Stomach (tissue), 19 donors: Measurements from ENCODE around the gene MSMO1. TPM values are rescaled to one million over a fixed set of nuclear protein-coding genes. Genes with fewer than 3 reads are reported as not detected.
"Not testable (repeated sequence)": the region's sequence is repeated elsewhere in the genome, so short reads cannot be mapped to it uniquely, and the experiment has no call there.

Experiments used
- DNase-seq, 2 donors: peaks; one replicate each; pipeline versions ENCODE4 v3.0.0 to v3.0.0-alpha.2; 2013 to 2019
- H3K27ac ChIP-seq, 5 donors: fragments of 200-600 bp in 4 of 5; sonication (generic) in 4 of 5; one replicate each; pipeline ENCODE4 v1.5.1; 2013 to 2019; ENCODE audit warnings: mild to moderate bottlenecking in 1 of 5, moderate library complexity in 1 of 5
- H3K27me3 ChIP-seq, 3 donors: fragments of 200-600 bp; sonication (generic); one replicate each; pipeline ENCODE4 v1.5.1; 2017 to 2019; ENCODE audit warnings: mixed run types in 1 of 3
- H3K36me3 ChIP-seq, 4 donors: fragments of 200-600 bp; sonication (generic); 1 replicate in 3 of 4; 2 replicates in 1 of 4; pipeline ENCODE4 v1.5.1; 2016 to 2019
- H3K4me1 ChIP-seq, 4 donors: fragments of 200-600 bp; sonication (generic); one replicate each; pipeline ENCODE4 v1.5.1; 2016 to 2019
- H3K4me3 ChIP-seq, 4 donors: fragments of 200-600 bp; sonication (generic) in 3 of 4; one replicate each; pipeline ENCODE4 v1.5.1; 2016 to 2019; ENCODE audit warnings: mild to moderate bottlenecking in 1 of 4
- H3K9me3 ChIP-seq, 4 donors: fragments of 200-600 bp; sonication (generic); one replicate each; pipeline ENCODE4 v1.5.1; 2016 to 2019
- CTCF ChIP-seq, 7 experiments: fragments of 450-650 bp in 4 of 7; fragments of 200-600 bp in 3 of 7; sonication (generic) in 3 of 7; IDR thresholded peaks; one replicate each; pipeline ENCODE4 v1.5.1; 2016 to 2019; ENCODE audit warnings: antibody characterized with exemption in 7 of 7, control low read depth in 2 of 7, mild to moderate bottlenecking in 1 of 7
- EP300 ChIP-seq: sonication (generic); formaldehyde crosslinking; IDR thresholded peaks from one replicate; pipeline ENCODE4 v1.6.1; 2017; ENCODE audit warnings: antibody characterized with exemption
- POLR2A ChIP-seq, 4 donors: fragments of 450-650 bp; IDR thresholded peaks; one replicate each; pipeline ENCODE4 v1.6.1; 2016; ENCODE audit warnings: antibody characterized with exemption in 4 of 4, control low read depth in 2 of 4, mild to moderate bottlenecking in 1 of 4, moderate library complexity in 1 of 4
- POLR2AphosphoS5 ChIP-seq, 3 donors: sonication (generic); formaldehyde crosslinking; IDR thresholded peaks; one replicate each; pipeline ENCODE4 v1.6.1; 2016; ENCODE audit warnings: antibody characterized with exemption in 3 of 3
- WGBS, 5 donors: extraction: QIAGEN DNeasy Blood & Tissue Kit in 3 of 5; methylation state at CpG; one replicate each; pipeline versions ENCODE4 v1.1.5 to v1.1.7; 2013 to 2018; 5-methylcytosine and 5-hydroxymethylcytosine counted together
- intact Hi-C: fragments of 100-400 bp; cut with DNase I; formaldehyde crosslinking; loops from one replicate; pipeline ENCODE4 v1.15.1; 2023; ENCODE audit warnings: low total_unique reads
- long read RNA-seq, 10 donors: transcript quantifications; one replicate each; lab custom pipeline, GENCODE V29; 2026
- polyA plus RNA-seq, 3 donors: library from polyadenylated mRNA; stranded (reverse); fragments of 200-250 nt; gene quantifications; one replicate each; pipeline ENCODE4 v1.2.3, GENCODE V29; 2013
- total RNA-seq, 5 donors: library from RNA; depleted of rRNA; stranded (reverse); fragments of >200 nt; gene quantifications; one replicate each; pipeline versions ENCODE4 v1.1.0 to v1.2.3, GENCODE V29; 2014 to 2016
- donor health status: healthy with polysubstance abuse.
- donor health status: Bipolar disorder and iron deficiency.
- donor health status: healthy.

MSMO1 gene
- total RNA-seq: 10 to 100 TPM in 3 of 5 donors, 1 to 10 TPM in 2; 6.7 to 62.6 (median 10.3) TPM
- polyA plus RNA-seq: 10 to 100 TPM; 18.6 to 46.4 (median 36.3) TPM
- long read RNA-seq, donor 1, transcript MSMO1-201 (6 exons, 2,269 nt): major isoform, 12 of 13 reads
- long read RNA-seq, donor 1, partial matches to known transcripts: 0 of 13 reads
- long read RNA-seq, donor 1, other reads (novel, unspliced or antisense): 0 of 13 reads
- long read RNA-seq, donor 2, transcript MSMO1-201 (6 exons, 2,269 nt): major isoform, 22 of 24 reads
- long read RNA-seq, donor 2, partial matches to known transcripts: 0 of 24 reads
- long read RNA-seq, donor 2, other reads (novel, unspliced or antisense): 0 of 24 reads
- long read RNA-seq, donor 3, transcript MSMO1-201 (6 exons, 2,269 nt): major isoform, 7 of 7 reads
- long read RNA-seq, donor 3, partial matches to known transcripts: 0 of 7 reads
- long read RNA-seq, donor 3, other reads (novel, unspliced or antisense): 0 of 7 reads
- long read RNA-seq, donor 4: 0 reads
- long read RNA-seq, donor 5, transcript MSMO1-201 (6 exons, 2,269 nt): major isoform, 14 of 14 reads
- long read RNA-seq, donor 5, partial matches to known transcripts: 0 of 14 reads
- long read RNA-seq, donor 5, other reads (novel, unspliced or antisense): 0 of 14 reads
- long read RNA-seq, donor 6, transcript MSMO1-201 (6 exons, 2,269 nt): major isoform, 25 of 30 reads
- long read RNA-seq, donor 6, partial matches to known transcripts: 0 of 30 reads
- long read RNA-seq, donor 6, other reads (novel, unspliced or antisense): 0 of 30 reads
- long read RNA-seq, donor 7, transcript MSMO1-201 (6 exons, 2,269 nt): major isoform, 21 of 24 reads
- long read RNA-seq, donor 7, partial matches to known transcripts: 0 of 24 reads
- long read RNA-seq, donor 7, other reads (novel, unspliced or antisense): 0 of 24 reads
- long read RNA-seq, donor 8, transcript MSMO1-201 (6 exons, 2,269 nt): major isoform, 18 of 21 reads
- long read RNA-seq, donor 8, partial matches to known transcripts: 0 of 21 reads
- long read RNA-seq, donor 8, other reads (novel, unspliced or antisense): 0 of 21 reads
- long read RNA-seq, donor 9, transcript MSMO1-201 (6 exons, 2,269 nt): major isoform, 8 of 8 reads
- long read RNA-seq, donor 9, partial matches to known transcripts: 0 of 8 reads
- long read RNA-seq, donor 9, other reads (novel, unspliced or antisense): 0 of 8 reads
- long read RNA-seq, donor 10, transcript MSMO1-201 (6 exons, 2,269 nt): major isoform, 5 of 7 reads
- long read RNA-seq, donor 10, partial matches to known transcripts: 0 of 7 reads
- long read RNA-seq, donor 10, other reads (novel, unspliced or antisense): 0 of 7 reads

GRCh38 chr4:165327211-165328100 lies at the start of gene MSMO1:
MSMO1 (plus strand) TSS chr4:165327669; CDS start chr4:165333371, 5,702 bp downstream.
- no peaks in the 10 kb centered on the region for H3K27me3 ChIP-seq
- no peaks in the 10 kb centered on the region for H3K9me3 ChIP-seq
- H3K36me3 ChIP-seq: no peaks in the 10 kb centered on the region
- H3K27ac ChIP-seq: peak within 1 kb of the TSS; percentile 81 to 92 (median 89)
- TF ChIP-seq POLR2AphosphoS5 (IDR thresholded peaks at IDR 0.05) (peak; percentile 59 to 80 (median 77)), CTCF (IDR thresholded peaks at IDR 0.05) (no peak), POLR2A (IDR thresholded peaks at IDR 0.05) (peak in 2 of 4 donors; percentile 28 to 37)
- peak within 1 kb of the TSS; percentile 87 to 96 (median 88) for H3K4me3 ChIP-seq
- peaks cover 12 to 51% (median 36%) of the 10 kb centered on the region in 4 donors for H3K4me1 ChIP-seq
- peak; percentile 99 to 100 for DNase-seq
- intact Hi-C loops: no loop called here
- 0% methylated on average over 36 to 76 of the region's 76 CpGs for WGBS, 5 donors

GRCh38 chr4:165279531-165279930 lies 47.9 kb upstream of the MSMO1 start:
- not testable (repeated sequence) for H3K27me3 ChIP-seq

GRCh38 chr4:165284697-165285096 lies 42.8 kb upstream of the MSMO1 start:
- 94 to 100% (median 98%) methylated on average over 3 of the region's 3 CpGs for WGBS, 5 donors
- H3K4me3 ChIP-seq, H3K4me1 ChIP-seq, H3K27ac ChIP-seq, DNase-seq, H3K36me3 ChIP-seq, H3K27me3 ChIP-seq, H3K9me3 ChIP-seq, intact Hi-C loops: not testable (repeated sequence)

More at GRCh38 chr4:165279531-165279930, 47.9 kb upstream of the MSMO1 start:
- WGBS, 5 donors: 91 to 99% (median 93%) methylated on average over 19 to 20 of the region's 20 CpGs
- DNase-seq, H3K27ac ChIP-seq, H3K9me3 ChIP-seq, intact Hi-C loops, H3K4me1 ChIP-seq, H3K4me3 ChIP-seq: not testable (repeated sequence)
- peaks cover 0 to 27% (median 19%) of the 10 kb centered on the region in 4 donors for H3K36me3 ChIP-seq

GRCh38 chr4:165286619-165287340 lies 40.7 kb upstream of the MSMO1 start:
- H3K4me1 ChIP-seq, H3K27me3 ChIP-seq, H3K36me3 ChIP-seq, DNase-seq, H3K4me3 ChIP-seq, H3K27ac ChIP-seq, H3K9me3 ChIP-seq, intact Hi-C loops: not testable (repeated sequence)
- 81 to 90% (median 85%) methylated on average over 4 of the region's 4 CpGs for WGBS, 5 donors

- DNase-seq: no peak
- Histone ChIP-seq H3K9me3 (no peaks in the 10 kb centered on the region), H3K4me1 (peaks cover 0 to 8% (median 4%) of the 10 kb centered on the region in 4 donors), H3K4me3 (no peak overlapping the region), H3K36me3 (peaks cover 0 to 4% (median 1%) of the 10 kb centered on the region in 4 donors), H3K27me3 (no peaks in the 10 kb centered on the region), H3K27ac (no peak overlapping the region)
- 64 to 71% (median 67%) methylated on average over 3 of the region's 3 CpGs for WGBS, 5 donors
- no peak for TF ChIP-seq POLR2A (IDR thresholded peaks at IDR 0.05)
- TF ChIP-seq EP300: no peak
- TF ChIP-seq POLR2AphosphoS5 (IDR thresholded peaks at IDR 0.05): no peak
- TF ChIP-seq CTCF (IDR thresholded peaks at IDR 0.05): no peak
- intact Hi-C loops: no loop called here
Observed at GRCh38 chr4:165288226-165288625, 39.2 kb upstream of the MSMO1 start.
